Measurements from ENCODE around the gene ACTN3.
"Not testable (repeated sequence)": the region's sequence is repeated elsewhere in the genome, so short reads cannot be mapped to it uniquely, and the experiment has no call there.

GRCh38 chr11:66540598-66540997 is 6.1 kb upstream of the ACTN3 start:
- not testable (repeated sequence) for TF ChIP-seq CTCF (conservative IDR thresholded peaks at IDR 0.05; ENCODE audit: low read depth, low read length); EZH2 (IDR thresholded peaks at IDR 0.05; ENCODE audit: borderline replicate concordance, low read depth, low read length, poor library complexity, severe bottlenecking)
